ENCODE data around the gene WDR87.

- TF ChIP-seq SREBF2 (IDR thresholded peaks at IDR 0.05), result no peak
- TF ChIP-seq CTCF (IDR thresholded peaks at IDR 0.05), result no peak
- no peak for TF ChIP-seq JUN (IDR thresholded peaks at IDR 0.05)
- TF ChIP-seq MYC (IDR thresholded peaks at IDR 0.05; ENCODE audit: borderline replicate concordance, low read length), result no peak
- no peak for TF ChIP-seq BHLHE40 (IDR thresholded peaks at IDR 0.05; ENCODE audit: low read depth, low read length)
- TF ChIP-seq SMC3 (IDR thresholded peaks at IDR 0.05), result no peak
- no peak for TF ChIP-seq RAD21 (conservative IDR thresholded peaks at IDR 0.05 in 1 of 2, IDR thresholded peaks at IDR 0.05 in 1 of 2)
- TF ChIP-seq MAZ (IDR thresholded peaks at IDR 0.05; ENCODE audit: borderline replicate concordance, low read depth, low read length), result no peak
- TF ChIP-seq POLR2A (IDR thresholded peaks at IDR 0.05; ENCODE audit: low read length), result no peak
- no peak for TF ChIP-seq CHD4 (IDR thresholded peaks at IDR 0.05; ENCODE audit: borderline replicate concordance)
- no peak for TF ChIP-seq MAX (IDR thresholded peaks at IDR 0.05)
- no peak for TF ChIP-seq FOSB (CRISPR knock-in tag; IDR thresholded peaks at IDR 0.05)
Observed at GRCh38 chr19:37950471-37951175, 44.2 kb upstream of the WDR87 start.
